NCI-H82 treated with DMSO at 0.1 percent for 48 hours (cell line): ENCODE data around the gene DOCK9.

ENCODE experiments used
- DNase-seq: peaks from one replicate; lab custom pipeline; 2025; ENCODE audit not compliant: unreplicated experiment; lab: John Stamatoyannopoulos, UW

The DOCK9 gene, protein sequence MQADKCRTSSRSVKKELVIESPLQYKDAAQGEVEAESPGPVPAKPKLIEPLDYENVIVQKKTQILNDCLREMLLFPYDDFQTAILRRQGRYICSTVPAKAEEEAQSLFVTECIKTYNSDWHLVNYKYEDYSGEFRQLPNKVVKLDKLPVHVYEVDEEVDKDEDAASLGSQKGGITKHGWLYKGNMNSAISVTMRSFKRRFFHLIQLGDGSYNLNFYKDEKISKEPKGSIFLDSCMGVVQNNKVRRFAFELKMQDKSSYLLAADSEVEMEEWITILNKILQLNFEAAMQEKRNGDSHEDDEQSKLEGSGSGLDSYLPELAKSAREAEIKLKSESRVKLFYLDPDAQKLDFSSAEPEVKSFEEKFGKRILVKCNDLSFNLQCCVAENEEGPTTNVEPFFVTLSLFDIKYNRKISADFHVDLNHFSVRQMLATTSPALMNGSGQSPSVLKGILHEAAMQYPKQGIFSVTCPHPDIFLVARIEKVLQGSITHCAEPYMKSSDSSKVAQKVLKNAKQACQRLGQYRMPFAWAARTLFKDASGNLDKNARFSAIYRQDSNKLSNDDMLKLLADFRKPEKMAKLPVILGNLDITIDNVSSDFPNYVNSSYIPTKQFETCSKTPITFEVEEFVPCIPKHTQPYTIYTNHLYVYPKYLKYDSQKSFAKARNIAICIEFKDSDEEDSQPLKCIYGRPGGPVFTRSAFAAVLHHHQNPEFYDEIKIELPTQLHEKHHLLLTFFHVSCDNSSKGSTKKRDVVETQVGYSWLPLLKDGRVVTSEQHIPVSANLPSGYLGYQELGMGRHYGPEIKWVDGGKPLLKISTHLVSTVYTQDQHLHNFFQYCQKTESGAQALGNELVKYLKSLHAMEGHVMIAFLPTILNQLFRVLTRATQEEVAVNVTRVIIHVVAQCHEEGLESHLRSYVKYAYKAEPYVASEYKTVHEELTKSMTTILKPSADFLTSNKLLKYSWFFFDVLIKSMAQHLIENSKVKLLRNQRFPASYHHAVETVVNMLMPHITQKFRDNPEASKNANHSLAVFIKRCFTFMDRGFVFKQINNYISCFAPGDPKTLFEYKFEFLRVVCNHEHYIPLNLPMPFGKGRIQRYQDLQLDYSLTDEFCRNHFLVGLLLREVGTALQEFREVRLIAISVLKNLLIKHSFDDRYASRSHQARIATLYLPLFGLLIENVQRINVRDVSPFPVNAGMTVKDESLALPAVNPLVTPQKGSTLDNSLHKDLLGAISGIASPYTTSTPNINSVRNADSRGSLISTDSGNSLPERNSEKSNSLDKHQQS (N-terminal part only)

GRCh38 chr13:98977568-98978265 lies at the start of gene DOCK9:
Gene DOCK9 (minus strand): TSS chr13:98978064. CDS start chr13:98977909, 155 bp downstream.
- DNase-seq: no peak

- no peak for DNase-seq
Observed at GRCh38 chr13:99027260-99027659, 49.4 kb upstream of the DOCK9 start.

DNA sequence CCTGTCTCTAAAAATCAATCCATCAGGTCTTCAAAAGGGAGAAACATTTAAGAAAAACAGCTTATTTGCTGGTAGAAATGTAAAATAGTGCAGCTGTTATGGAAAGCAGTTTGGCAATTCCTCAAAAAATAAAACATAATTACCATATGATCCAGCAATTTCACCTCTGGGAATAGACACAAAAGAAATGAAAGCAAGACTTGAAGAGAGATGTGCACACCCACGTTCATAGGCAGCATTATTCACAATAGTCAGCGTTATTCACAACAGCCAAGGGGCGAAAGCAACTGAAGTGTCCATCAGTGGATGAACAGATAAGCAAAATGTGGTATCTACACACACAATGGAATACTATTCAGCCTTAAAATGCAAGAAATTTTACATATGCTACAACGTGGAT lies 45.1 kb upstream of the DOCK9 start:
- no peak for DNase-seq

DNA sequence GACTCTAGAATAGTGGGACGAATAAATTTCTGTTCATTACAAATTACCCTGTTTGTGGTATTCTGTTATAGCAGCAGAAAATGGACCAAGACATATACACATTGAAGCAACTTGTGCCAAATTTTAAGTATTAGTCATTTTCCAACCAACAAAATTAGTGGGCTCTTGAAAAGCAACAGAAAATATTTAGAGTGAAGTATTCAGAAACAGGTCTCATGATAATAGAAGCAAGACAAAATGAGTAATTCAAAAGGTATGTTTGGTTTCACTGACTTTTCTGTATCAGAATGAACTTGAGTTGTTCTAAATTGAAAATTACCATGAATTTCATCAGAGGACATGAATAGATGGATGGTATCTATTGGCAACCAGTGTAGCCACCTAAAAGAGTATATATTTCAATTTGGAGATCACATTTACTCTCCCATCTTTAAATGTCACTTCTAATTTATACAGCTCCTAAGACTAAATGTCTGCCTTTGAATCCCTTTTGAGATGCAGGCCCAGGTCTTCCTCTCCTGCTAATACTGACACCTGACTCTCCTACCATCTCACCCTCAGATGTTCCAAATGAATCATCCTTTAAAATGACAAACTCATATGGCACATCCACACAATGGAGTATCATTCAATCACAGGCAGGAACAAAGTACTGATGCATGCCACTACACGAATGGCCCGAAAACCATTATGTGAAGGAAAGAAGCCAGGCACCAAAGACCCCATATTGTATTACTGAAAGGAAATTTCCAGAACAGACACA lies 40.7 kb upstream of the DOCK9 start:
- DNase-seq: no peak

- DNase-seq: no peak
Observed at GRCh38 chr13:99015606-99016490, 38.0 kb upstream of the DOCK9 start.

DNA sequence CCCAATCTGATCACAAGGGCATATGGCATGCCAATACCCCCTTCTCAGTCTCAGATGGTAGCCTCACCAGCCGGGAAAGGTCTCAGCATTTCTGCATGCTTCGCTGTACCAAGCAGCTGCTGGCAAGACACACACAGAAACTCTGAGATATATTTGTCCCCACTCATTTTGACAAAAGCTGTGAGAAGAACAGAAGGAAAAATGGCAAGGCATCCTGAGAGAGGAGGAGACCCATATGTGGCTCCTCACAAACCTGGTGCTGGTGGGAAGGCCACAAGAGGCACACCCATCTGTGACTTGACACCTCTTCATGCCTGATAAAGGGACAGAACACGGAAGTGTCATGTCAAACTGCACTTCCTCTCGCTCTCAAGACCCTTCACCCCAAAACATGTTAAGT lies 36.7 kb upstream of the DOCK9 start:
- no peak for DNase-seq

DNA sequence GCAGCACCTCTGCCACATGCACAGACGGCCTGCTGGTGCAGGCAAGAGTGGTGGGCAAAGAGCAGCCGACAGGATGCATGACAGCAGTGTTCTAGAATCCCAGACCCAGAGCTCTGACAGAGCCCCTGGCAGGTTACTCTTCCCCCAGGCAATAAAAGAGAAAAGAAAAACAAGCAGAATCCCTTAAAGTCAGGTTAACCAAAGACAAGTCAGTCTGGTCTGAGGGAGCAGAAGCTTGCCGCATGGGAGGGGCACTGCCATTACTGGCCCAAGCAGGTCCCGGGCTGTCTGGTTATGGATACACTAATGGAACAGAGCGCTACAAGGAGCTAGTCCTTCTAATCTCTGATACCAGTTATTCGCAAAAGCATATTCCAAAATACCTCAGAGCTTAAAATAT lies 36.1 kb upstream of the DOCK9 start:
- no peak for DNase-seq

- DNase-seq: no peak
Observed at GRCh38 chr13:99012539-99012938, 34.7 kb upstream of the DOCK9 start.

GRCh38 chr13:99009987-99010551 lies 32.2 kb upstream of the DOCK9 start:
- no peak for DNase-seq

DNA sequence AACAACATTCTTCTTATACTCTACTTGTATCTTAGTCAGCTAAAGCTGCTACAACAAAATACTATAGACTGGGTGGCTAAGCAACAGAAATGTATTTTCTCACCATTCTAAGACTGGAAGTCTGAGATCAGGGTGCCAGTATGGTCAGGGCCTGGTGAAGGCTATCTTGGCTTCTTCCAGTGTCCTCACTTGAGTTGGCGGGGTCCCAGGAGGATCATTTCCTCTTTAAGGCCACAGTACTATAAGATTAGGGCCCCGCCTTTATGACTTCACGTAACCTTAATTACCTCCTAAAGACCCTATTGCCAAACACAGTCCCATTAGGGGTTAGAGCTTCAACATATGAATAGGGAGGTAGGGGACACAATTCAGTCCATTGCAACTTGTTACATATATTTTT lies 30.7 kb upstream of the DOCK9 start:
- no peak for DNase-seq

DNA sequence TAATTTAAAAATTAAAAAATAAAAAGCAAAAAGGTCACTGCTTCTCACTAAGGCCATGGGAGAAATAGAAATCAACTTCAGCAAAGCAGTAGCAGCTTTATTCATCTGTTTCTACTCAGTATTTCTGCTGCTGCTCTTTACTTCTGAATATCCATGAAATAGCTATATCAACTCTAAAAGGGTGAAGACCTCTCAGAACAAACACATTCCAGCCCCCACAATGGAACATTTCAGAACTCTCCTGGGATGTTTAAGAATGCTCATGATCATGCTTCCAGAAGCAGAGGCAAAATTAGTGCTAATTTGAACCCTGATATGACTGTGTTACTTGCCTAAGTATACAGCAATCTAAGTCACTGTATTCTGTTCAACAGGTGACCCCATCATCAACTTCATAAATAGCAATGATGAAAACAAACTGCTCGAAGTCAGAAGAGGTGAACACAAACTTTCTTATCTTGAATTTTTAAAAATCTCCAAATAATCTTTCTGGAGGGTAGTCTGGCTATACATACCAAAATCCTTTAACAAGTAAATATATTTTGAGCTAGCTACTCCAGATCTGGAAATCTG lies 29.6 kb upstream of the DOCK9 start:
- no peak for DNase-seq

- DNase-seq: no peak
Observed at GRCh38 chr13:99005609-99006008, 27.7 kb upstream of the DOCK9 start.

GRCh38 chr13:99004978-99005377 lies 27.1 kb upstream of the DOCK9 start:
- no peak for DNase-seq

DNA sequence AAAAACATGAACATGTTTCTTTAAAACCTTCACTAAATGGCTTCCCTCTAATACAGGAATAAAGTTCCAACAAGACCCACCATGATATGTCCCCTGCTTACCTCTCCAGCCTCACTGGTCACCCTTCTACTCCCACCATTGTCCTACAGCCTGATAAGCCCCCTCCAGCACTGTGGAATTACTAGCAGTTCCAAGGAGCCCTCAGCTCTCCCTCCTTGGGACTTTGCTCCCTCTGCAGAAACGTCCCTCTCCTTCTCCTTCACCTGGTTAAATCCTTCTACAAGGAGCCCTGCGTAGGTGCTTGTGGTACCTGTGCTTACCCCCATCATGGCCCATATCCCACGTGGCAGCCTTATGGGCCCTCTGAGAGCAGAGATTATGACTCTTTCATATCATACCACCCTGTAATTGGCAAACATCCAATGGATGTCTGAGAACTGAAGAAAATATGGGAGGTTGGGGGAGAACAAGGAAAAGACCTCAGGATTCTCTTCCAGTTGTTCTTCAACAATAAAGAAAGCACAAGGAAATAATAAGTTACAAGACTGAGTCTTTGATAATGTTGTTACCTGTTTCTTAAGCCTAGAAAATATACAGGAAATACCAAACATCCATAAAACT lies 26.1 kb upstream of the DOCK9 start:
- DNase-seq: no peak

- DNase-seq: no peak
Observed at GRCh38 chr13:99003186-99003585, 25.3 kb upstream of the DOCK9 start.

DNA sequence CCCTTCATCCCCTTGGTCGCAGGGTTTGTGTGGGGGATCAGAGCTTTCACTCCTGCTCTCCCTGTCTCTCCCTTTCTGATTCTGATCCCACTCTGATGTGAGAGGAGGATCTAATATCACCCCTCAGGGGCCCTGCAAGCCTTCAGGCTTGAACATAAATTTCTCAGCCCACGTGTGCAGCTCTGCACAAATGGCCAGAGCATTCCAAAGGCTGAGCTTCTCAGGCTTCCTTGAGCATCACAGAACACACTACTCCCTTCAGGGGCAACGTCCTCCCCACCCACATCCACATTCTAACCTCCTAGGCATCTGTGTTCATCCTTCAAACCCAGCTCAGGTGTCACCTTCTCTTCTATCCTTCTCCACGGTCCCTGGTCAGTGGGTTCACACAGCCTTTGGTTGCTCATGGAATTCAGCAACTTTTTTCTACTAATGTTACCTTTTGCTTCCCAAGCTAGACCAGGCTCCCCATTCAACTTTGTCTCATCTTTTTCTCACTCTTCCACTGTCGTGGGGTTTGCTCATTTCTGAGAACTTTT lies 24.4 kb upstream of the DOCK9 start:
- DNase-seq: no peak

- no peak for DNase-seq
Observed at GRCh38 chr13:99000137-99000536, 22.3 kb upstream of the DOCK9 start.

- DNase-seq: no peak
Observed at GRCh38 chr13:98999639-98999952, 21.7 kb upstream of the DOCK9 start.
